T-helper 9 cell (primary cell): Measurements from ENCODE around the gene KLF16.

Source experiments
- DNase-seq: peaks from one replicate; pipeline ENCODE4 v3.0.0-alpha.2; 2020

Gene KLF16

GRCh38 chr19:1854039-1854541, 9.3 kb downstream of the KLF16 start:
- DNase-seq = no peak

GRCh38 chr19:1853295-1854038, 9.9 kb downstream of the KLF16 start:
- peak; percentile 80 for DNase-seq

DNA sequence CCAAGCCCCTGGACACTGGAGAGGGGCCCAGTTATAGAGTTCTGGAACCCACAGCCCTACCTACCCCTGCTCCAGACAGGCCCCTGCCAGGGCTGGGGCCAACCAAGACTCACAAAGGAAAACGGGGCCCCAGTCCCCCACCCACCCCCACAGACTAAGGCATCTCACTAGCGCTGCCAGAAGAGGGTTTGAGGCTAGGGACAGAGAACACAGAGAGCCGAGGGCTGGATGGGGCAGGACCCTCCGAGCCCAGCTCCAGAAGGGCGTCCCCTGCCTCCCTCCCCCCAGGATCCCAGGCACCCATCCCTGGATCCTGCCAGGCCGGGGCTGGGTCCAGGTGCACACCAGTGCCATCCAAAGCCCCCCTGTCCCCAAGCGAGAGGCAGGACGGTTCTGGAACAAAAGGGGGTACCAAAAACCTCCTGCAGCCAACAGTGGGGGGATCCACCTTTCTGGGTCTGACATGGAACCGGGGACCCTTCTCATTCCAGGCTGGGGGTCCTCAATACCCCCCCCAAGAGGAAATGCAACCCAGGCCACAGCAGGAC, 10.7 kb downstream of the KLF16 start:
- no peak for DNase-seq

- peak; percentile 46 for DNase-seq
Measured at GRCh38 chr19:1851654-1852580, 11.5 kb downstream of the KLF16 start.

DNA sequence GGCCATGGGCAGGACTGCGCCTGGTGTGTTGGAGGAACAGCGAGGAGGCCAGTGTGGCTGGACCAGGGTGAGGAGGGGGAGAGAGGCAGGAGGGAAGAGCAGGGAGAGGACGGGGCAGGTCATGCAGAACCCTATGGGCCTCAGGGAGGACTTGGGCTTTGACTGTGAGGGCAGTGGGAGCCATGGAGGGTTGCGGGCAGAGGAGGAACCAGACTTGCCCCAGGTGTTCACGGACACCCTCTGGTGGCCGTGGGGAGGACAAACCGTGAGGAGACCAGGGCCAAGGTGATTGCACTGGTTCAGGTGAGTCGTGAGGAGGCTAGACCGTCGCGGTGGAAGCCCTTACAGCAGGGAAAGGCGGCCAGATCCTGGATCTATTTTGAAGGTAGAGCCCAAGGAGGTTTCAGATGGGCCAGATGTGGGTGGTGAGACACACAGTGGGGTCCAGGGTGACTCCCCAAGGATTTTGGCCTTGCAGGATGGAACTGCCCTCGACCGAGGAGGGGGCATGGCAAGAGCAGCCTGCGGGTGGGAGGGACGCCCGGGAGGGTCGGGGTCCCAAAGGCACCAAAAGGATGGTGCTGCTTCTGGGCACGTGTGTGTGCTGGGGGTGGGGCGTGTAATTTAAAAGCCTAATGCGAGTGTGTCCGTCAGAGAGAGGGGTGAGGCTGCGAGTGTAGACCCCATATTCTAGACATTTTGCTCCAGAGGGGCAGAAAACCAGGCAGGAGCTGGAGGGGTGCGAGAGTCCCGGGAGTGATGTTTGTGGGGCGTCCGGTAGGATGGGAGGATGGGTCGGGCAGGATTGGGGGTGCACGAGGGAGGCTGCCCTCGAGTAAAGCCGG, 12.3 kb downstream of the KLF16 start:
- no peak for DNase-seq

DNA sequence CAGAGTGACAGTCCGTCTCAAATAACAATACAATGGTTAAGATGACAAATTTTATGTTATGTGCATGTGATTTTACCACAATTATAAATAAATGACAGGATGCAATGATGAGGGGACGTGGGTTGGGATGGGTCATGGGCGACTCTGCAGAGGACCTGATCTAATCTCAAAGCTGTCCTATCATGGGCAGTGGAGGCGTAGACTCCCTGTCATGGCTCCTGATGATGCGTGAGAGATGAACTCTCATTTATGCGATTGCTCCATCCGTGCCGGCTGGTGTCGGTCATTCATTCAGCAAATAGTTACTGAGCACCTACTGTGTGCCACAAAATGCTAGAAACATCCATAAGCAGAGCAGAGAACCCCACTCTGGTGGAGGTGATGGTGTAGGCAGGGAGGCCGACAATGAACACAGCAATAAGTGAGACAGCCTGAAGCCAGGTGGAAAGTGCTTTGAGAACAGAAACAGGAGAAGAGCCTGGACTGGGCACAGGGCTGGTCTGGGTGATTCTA, 13.4 kb downstream of the KLF16 start:
- DNase-seq = no peak

- DNase-seq = no peak
Measured at GRCh38 chr19:1849132-1849474, 14.3 kb downstream of the KLF16 start.

DNA sequence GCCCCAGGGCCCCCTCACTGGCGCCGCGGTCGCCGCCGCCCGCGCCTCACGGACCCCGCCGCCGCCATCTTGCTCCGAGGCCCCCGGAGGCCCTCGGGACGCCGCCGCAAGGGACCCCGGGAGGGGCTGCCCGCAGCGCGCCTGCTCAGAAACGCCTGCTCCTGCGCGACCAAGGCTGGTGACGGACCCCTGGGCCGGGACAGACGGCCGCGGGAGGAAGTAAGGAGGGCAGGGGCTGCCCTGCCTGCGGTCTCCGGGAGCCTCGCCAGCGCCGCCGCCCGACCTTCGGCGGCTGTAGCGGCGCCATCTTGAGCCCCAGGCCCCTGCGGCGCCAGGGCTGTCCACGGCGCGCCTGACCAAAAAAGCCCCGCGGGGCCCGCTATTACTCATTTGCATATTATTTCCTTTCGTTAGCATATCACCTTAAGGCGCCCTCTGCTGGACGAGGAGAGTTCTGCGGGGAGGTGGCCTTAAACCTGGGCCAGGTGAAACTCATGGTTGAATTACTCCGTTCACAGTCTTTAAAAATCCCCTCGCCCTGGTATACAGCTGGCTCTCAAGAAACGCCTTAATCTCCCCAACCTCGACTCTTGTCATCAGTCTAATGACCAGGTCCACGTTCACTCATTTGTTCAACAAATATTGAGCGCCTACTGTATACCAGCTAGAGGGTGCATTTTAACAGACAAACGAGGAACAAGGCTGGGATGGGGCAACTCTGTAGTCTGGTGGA, 14.8 kb downstream of the KLF16 start, which contains the start of gene REXO1:
REXO1 (minus strand) TSS at position 85 of the 733 bp plus-strand sequence. CDS start 125 bp downstream, outside the sequence.
- peak; percentile 100 for DNase-seq

DNA sequence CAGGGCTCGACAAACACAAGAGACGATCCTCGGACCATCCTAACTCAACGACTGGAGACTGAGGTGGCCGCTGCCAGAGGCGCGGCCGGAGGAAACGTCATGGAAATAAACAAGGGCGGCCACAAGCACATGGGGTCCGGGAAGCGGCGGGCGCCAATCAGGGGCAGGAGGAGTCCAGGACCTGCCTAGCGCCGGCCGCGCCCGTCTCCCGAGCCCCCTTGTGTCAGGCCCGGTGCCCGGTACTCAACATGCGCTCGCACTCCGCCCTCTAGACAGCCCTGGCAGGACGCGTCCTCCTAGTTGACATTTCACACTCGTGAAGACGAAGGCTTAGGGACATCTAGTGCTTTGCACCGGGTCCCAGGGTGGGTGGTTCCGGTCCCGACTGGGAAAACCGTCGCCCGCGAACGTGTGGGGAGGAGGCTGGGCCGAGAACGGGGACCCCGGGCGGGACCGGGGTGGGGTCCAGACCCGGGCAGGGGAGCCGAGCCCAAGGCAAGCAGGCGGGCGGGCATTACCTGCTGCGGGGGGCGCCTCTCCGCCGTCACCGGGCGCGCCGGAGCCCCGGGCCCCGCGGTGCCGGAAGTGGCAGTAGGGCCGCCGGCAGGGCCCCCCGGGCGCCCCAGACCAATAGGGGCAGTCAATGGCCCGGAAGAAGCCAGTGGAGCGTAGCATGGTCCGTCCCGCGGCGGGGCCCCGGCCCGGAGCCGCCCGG, 15.5 kb downstream of the KLF16 start:
- no peak for DNase-seq

DNA sequence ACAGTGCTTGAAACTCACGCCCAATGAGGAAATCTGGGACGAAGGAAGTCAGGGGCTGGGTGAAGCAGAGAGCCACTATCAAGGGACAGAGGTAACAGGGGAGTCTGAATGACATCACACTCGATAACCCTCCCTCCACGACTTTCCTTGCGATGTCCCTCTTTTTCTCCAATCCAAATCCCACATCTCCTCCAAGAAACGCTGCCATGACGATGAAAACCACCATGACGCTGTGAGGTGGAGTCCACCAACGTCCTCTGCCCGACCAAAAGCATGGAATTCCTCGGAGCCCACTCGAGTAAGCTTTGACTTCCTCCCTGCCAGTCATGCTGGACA, 16.1 kb downstream of the KLF16 start:
- DNase-seq = no peak

DNA sequence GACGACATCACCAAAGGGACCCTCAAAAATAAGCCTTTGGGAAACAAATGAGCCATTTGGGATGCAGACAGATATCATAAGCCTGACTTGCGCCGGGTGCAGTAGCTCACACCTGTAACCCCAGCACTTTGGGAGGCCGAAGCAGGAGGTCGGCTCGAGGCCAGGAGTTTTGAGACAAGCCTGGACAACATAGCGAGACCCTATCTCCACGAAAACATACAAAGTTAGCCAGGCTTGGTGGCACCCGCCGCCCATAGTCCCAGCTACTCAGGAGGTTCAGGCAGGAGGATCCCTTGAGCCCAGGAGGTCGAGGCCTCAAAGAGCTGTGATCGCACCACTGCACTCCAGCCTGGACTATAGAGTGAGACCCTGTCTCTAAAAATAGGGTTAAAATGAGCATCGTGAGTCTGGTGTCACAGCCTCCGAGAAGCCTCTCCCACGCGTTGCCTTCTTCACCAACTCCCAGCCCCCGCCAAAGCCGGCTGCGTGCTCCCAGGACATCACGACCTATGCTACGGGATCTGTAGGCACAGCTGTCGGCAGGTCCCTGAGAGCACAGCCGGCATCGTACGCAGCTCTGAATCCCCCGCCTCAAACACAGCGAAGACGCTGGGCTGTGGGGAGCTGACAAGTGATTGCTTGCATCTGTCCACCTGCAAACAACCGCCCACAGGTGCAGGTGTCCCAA, 16.7 kb downstream of the KLF16 start:
- no peak for DNase-seq

DNA sequence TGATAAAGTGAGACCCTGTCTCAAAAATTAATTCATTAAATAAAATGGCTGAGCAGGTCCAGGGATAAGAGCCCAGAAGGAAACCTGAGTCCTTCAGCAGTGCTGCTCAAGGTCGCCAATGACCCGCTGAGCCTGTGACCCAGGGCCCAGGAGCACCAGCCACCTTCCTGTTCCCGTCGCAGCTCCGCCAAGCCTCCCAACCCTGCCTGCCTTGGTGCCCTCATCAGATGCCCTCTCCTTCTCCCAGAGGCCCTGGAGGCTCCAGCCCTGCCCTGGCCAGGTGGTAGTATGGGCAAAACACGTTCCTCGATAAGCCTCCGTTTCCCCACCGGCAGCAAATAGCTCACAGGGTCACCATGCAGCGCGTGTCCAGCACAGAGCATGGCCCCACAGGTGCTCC, 17.7 kb downstream of the KLF16 start:
- no peak for DNase-seq

DNA sequence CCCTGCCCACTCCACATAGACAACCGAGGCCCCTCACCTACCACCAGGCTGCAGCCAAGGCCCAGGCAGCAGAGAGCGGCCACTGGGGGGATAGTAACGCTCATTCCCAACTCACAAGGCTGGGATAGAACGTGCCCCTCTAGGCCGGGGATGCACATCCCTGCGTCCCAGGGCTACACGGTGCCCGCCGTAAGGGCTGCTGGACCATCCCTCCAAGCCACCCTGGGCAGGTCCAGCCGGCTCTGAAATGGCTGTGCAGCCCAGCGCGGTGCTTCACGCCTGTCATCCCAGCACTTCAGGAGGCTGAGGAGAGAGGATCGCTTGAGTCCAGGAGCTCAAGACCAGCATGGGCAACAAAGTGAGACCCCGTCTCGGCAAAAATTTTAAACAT, 18.3 kb downstream of the KLF16 start:
- DNase-seq = no peak

GRCh38 chr19:1844513-1845124, 18.8 kb downstream of the KLF16 start:
- DNase-seq = no peak

DNA sequence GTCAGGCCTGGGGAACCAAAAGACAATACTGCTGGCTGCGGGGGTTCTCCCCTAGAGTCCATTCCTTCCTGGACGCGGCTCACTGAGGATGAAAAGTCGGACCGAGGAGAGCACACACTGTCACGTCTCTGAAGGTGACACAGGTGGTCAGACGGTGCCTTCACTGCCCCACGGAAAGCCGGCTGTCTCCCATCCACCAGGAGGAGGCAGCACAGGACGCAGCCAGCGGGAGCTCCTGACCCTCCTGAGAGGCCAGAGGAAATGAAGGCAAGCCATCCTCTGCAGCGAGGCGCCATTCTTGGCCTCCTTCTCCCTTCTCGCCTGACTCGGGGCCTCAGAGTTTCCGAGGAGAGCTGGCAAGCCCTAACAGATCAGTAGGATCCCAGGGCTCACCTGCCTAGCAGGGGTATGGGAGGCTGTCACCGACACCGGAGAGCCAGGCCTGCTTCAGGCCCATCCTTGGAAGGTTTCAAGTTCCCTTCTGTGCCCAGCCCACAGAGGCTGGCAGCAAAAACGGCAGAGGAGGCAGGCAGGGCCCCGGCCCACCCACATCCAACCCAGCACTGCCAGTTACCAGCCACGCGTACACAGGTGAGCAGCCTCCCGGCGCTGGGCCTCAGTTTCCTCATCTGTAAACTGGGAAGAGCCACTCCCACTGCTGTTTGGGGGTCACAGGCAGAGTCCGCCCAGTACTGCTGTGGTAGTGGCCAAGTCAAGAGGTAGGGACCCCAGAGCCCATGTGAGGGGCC, 19.6 kb downstream of the KLF16 start:
- DNase-seq = no peak

DNA sequence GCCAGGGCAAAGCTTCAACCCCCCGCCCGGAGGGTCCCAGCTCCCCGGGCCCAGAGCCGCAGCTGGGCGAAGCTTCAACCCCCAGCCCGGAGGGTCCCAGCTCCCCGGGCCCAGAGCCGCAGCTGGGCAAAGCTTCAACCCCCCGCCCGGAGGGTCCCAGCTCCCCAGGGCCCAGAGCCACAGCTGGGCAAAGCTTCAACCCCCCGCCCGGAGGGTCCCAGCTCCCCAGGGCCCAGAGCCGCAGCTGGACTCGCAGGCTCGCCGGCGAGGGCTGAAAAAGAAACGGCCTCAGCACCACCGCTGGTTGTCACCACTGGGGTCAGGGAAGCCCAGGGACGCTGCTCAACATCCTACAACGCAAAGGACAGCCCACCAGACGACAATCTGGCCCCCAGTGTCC, 20.3 kb downstream of the KLF16 start:
- no peak for DNase-seq

DNA sequence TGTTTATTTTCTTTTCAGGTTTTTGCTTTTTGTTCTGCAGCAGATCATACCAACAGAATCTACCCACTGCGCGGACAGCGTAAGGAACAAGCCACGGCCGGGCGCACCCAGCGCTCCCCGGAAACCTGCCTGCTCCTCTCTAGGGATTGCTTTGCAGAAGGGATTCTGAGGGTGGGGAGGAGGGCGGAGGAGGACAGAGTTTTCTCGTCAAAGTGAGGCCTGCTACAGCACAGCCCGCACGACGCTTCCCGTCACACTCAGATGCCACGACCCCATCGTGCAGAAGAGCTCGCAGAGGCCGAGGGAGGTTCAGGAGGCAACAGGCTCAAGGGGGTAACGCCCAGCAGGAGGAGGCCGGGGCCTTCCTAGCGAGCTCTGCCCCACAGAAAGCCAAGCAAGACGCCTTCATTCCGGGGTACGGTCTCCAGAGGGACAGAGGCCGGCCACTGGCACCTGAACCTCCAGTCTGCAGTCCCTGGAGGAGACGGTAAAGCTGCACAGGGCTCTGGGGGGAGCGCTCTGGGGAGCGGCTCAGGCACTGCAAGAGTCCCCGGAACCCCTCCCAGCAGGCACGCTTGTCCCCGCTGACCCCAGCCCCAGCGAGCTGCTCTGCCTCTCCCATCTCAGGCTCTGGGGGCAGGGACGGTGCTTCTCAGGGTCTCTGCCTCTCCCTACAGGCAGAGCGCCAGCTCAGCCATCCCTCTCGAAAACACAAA, 22.0 kb downstream of the KLF16 start:
- DNase-seq = no peak

DNA sequence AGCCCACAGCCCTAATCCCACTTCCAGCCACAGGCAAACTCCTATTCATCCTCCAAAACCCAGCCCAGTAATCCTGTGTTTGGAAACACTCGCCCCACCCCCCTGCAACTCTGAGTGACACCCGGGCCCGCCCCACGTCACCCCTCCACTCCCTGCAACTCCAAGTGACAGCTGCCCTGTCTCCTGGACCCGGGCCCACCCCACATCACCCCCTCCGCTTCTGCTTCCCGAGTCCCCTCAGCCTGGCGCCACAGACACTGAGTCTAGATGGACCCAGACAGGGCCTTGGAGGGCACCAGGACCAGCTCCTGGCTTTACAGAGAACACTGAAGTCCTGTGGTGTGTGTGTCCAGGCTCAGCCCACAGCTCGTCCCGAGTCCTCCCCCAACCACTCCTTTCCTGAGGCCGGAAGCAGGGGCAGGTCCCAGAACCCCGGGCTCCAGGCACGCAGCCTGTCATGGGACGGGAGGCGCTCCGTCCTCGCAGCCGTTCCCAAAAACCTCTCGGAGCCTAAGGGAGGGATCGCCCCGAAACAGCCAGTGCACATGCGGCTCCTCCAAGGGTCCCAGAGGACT, 22.8 kb downstream of the KLF16 start:
- DNase-seq = no peak
